ENCODE measurements around the gene KIF1A.
"Not testable (repeated sequence)": the region's sequence is repeated elsewhere in the genome, so short reads cannot be mapped to it uniquely, and the experiment has no call there.

KIF1A gene

GRCh38 chr2:240678909-240679308 is 141.1 kb downstream of the KIF1A start:
- DNase-seq, result not testable (repeated sequence)

GRCh38 chr2:240678043-240678442 is 142.0 kb downstream of the KIF1A start:
- not testable (repeated sequence) for DNase-seq

GRCh38 chr2:240675345-240675744 is 144.7 kb downstream of the KIF1A start:
- DNase-seq, result not testable (repeated sequence)

GRCh38 chr2:240674461-240675184 is 145.4 kb downstream of the KIF1A start:
- not testable (repeated sequence) for DNase-seq

GRCh38 chr2:240672701-240673190 is 147.3 kb downstream of the KIF1A start:
- DNase-seq, result no peak

- DNase-seq, result no peak
Measured at GRCh38 chr2:240672076-240672700, 147.8 kb downstream of the KIF1A start.

- DNase-seq, result no peak
Measured at GRCh38 chr2:240670950-240671349, 149.1 kb downstream of the KIF1A start.

- no peak for DNase-seq
Measured at GRCh38 chr2:240670402-240670801, 149.6 kb downstream of the KIF1A start.

GRCh38 chr2:240664622-240665021 is 155.4 kb downstream of the KIF1A start:
- no peak for DNase-seq

All from NCI-H526 treated with DMSO at 0.1 percent for 48 hours (cell line).